Measurements from ENCODE around the gene PTPRF.

GRCh38 chr1:43522431-43522775 is 8.3 kb upstream of the PTPRF start:
- TF ChIP-seq CTCF (IDR thresholded peaks at IDR 0.05) (no peak), POLR2A (IDR thresholded peaks at IDR 0.05) (no peak)

Measured in lower leg skin (tissue), 3 donors.